Measurements from ENCODE around the gene TGFBR1.

The TGFBR1 gene

DNA sequence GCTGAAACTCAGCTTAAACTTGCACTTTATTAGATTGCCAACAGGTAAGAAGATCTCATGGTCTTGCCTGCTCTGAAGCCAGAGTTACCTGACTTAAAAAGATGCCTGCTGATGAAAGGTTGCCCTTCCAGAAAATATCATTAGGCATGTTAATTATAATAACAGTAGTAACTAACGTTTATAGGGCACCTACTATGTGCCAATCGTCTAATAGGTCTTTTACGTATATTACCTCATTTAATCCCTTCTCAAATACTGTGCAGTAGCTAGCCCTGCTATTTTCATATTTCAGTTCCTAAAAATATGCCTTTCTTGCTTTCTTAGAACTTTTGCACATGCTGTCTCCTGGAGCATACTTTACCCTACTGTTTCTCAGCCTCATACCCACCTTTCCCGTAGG is 40.1 kb downstream of the TGFBR1 start:
- no peak for DNase-seq (ENCODE audit: low read depth)
- H3K4me3 ChIP-seq (ENCODE audit: low read depth, low read length), result no peak overlapping the region
- TF ChIP-seq, protein P1, sequence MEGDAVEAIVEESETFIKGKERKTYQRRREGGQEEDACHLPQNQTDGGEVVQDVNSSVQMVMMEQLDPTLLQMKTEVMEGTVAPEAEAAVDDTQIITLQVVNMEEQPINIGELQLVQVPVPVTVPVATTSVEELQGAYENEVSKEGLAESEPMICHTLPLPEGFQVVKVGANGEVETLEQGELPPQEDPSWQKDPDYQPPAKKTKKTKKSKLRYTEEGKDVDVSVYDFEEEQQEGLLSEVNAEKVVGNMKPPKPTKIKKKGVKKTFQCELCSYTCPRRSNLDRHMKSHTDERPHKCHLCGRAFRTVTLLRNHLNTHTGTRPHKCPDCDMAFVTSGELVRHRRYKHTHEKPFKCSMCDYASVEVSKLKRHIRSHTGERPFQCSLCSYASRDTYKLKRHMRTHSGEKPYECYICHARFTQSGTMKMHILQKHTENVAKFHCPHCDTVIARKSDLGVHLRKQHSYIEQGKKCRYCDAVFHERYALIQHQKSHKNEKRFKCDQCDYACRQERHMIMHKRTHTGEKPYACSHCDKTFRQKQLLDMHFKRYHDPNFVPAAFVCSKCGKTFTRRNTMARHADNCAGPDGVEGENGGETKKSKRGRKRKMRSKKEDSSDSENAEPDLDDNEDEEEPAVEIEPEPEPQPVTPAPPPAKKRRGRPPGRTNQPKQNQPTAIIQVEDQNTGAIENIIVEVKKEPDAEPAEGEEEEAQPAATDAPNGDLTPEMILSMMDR (IDR thresholded peaks at IDR 0.05; ENCODE audit: control insufficient read depth, extremely low read depth, insufficient read depth), result no peak

DNA sequence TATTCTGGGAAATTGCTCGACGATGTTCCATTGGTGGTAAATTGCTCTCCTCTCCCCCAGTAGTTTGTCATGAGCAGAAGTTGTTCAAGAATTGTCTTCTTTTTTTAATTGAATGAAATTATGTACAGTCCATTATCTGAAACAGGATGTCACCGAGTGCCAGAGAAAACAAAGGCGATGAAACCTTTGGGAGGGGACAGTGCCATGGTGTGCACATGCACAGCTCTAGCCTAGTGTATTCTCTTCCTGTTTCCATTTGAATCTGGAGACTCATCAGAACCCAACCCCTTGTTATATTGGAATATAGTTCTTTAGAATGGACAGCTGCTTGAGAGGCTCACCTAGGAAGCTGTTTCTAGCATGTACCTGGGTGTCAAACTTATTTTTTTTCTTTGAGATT is 41.7 kb downstream of the TGFBR1 start:
- no peak overlapping the region for H3K4me3 ChIP-seq (ENCODE audit: low read depth, low read length)
- TF ChIP-seq, protein P1 (IDR thresholded peaks at IDR 0.05; ENCODE audit: control insufficient read depth, extremely low read depth, insufficient read depth), result no peak
- DNase-seq (ENCODE audit: low read depth), result no peak

DNA sequence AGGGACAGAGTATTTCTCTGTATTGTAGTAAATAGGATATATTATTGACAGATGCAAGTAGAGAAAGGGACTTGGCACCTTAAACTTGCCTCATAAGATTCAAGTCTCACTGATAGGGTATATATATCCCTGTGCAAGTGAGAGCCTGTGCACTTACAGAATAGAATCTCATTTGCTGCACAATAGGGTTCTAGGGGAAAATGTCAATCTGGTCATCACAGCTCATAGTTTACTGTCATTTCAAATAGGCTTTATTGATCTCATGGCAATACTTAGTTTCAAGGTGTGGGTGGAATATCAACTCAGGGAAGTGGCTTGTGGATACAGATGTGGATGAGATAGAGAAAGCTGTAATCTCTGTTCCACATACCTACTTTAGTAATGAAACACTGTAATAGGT is 42.3 kb downstream of the TGFBR1 start:
- DNase-seq (ENCODE audit: low read depth), result no peak
- H3K4me3 ChIP-seq (ENCODE audit: low read depth, low read length), result no peak overlapping the region
- TF ChIP-seq, protein P1 (IDR thresholded peaks at IDR 0.05; ENCODE audit: control insufficient read depth, extremely low read depth, insufficient read depth), result no peak

DNA sequence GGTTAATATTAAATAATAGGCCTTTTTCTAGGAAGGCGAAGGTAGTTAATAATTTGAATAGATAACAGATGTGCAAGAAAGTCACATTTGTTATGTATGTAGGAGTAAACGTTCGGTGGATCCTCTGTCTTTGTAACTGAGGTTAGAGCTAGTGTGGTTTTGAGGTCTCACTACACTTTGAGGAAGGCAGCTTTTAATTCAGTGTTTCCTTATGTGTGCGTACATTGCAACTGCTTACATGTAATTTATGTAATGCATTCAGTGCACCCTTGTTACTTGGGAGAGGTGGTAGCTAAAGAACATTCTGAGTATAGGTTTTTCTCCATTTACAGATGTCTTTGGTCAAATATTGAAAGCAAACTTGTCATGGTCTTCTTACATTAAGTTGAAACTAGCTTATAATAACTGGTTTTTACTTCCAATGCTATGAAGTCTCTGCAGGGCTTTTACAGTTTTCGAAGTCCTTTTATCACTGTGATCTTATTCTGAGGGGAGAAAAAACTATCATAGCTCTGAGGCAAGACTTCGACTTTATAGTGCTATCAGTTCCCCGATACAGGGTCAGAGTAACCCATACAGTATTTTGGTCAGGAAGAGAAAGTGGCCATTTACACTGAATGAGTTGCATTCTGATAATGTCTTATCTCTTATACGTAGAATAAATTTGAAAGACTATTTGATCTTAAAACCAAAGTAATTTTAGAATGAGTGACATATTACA is 45.7 kb downstream of the TGFBR1 start:
- TF ChIP-seq, protein P1 (IDR thresholded peaks at IDR 0.05; ENCODE audit: control insufficient read depth, extremely low read depth, insufficient read depth), result no peak
- no peak for DNase-seq (ENCODE audit: low read depth)
- H3K4me3 ChIP-seq (ENCODE audit: low read depth, low read length), result no peak overlapping the region

DNA sequence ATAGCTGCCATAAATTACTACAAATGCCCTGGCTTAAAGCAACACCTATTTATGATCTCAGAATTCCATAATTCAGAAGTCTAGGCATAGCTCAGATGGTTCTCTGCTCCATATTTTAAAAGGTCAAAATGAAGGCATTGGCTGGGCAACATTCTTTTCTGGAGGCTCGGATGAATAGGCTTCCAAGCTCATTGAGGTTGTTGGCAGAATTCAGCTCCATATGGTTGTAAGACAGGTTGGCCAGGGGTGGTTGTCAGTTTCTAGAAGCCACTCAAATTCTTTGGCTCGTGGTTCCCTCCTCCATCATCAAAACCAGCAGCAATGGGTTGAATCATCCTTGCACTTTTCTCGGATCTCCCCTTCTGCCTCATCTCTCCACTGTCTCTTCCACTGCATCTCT is 49.4 kb downstream of the TGFBR1 start:
- TF ChIP-seq, protein P1 (IDR thresholded peaks at IDR 0.05; ENCODE audit: control insufficient read depth, extremely low read depth, insufficient read depth), result no peak

DNA sequence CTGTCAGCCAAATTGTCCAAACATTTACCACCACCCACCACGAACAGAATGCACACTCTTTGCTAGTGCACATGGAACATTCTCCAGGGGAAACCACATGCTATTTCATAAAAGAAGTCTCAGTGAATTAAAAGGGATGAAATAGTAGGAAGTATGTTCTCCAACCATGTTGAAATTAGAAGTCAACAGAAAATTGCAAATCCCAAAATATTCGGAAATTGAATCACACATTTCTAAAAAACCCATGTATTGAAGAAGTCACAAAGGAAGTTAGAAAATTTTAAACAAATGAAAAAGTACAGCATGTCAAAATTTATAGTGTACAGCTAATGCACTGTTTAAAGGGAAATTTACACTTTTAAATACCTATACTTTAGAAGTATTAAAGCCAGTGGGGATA is 50.8 kb downstream of the TGFBR1 start:
- TF ChIP-seq, protein P1 (IDR thresholded peaks at IDR 0.05; ENCODE audit: control insufficient read depth, extremely low read depth, insufficient read depth), result no peak
- DNase-seq (ENCODE audit: low read depth), result no peak

More for the DNA sequence above, 49.4 kb downstream of the TGFBR1 start:
- DNase-seq (ENCODE audit: low read depth), result no peak
- no peak overlapping the region for H3K4me3 ChIP-seq (ENCODE audit: low read depth, low read length)

DNA sequence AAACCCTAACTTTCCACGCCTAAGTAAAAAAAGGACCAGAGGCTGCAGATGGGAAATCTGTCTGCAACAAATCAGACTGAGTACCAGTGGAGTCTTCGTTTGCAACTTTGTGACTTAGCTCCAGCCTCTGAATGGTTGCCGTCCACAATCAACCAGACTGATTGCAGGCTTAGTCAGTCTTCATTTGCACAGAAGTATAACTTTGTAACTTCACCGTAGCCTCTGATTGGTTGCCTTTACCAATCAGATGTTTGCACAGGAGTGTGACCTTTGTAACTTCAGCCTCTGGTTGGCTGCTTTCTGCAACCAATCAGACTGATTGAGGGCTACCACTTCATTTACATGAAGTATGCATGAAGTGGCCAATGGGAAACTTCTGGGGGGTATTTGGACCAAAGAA is 53.7 kb downstream of the TGFBR1 start:
- no peak for DNase-seq (ENCODE audit: low read depth)
- H3K4me3 ChIP-seq (ENCODE audit: low read depth, low read length), result no peak overlapping the region
- TF ChIP-seq, protein P1 (IDR thresholded peaks at IDR 0.05; ENCODE audit: control insufficient read depth, extremely low read depth, insufficient read depth), result no peak

More for the DNA sequence above, 50.8 kb downstream of the TGFBR1 start:
- H3K4me3 ChIP-seq (ENCODE audit: low read depth, low read length), result no peak overlapping the region
